ENCODE data around the gene PTPN9.
"Not testable (repeated sequence)": the region's sequence is repeated elsewhere in the genome, so short reads cannot be mapped to it uniquely, and the experiment has no call there.

- TF ChIP-seq POLR2A (IDR thresholded peaks at IDR 0.05) = not testable (repeated sequence)
- TF ChIP-seq, protein P1, sequence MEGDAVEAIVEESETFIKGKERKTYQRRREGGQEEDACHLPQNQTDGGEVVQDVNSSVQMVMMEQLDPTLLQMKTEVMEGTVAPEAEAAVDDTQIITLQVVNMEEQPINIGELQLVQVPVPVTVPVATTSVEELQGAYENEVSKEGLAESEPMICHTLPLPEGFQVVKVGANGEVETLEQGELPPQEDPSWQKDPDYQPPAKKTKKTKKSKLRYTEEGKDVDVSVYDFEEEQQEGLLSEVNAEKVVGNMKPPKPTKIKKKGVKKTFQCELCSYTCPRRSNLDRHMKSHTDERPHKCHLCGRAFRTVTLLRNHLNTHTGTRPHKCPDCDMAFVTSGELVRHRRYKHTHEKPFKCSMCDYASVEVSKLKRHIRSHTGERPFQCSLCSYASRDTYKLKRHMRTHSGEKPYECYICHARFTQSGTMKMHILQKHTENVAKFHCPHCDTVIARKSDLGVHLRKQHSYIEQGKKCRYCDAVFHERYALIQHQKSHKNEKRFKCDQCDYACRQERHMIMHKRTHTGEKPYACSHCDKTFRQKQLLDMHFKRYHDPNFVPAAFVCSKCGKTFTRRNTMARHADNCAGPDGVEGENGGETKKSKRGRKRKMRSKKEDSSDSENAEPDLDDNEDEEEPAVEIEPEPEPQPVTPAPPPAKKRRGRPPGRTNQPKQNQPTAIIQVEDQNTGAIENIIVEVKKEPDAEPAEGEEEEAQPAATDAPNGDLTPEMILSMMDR (IDR thresholded peaks at IDR 0.05) = not testable (repeated sequence)
Observed at GRCh38 chr15:75445324-75445723, 133.8 kb downstream of the PTPN9 start.

Data from gastroesophageal sphincter (tissue), 3 donors.